Measurements from ENCODE around the gene SKA1. TPM values are rescaled to one million over a fixed set of nuclear protein-coding genes. Genes with fewer than 3 reads are reported as not detected.
"Not testable (repeated sequence)": the region's sequence is repeated elsewhere in the genome, so short reads cannot be mapped to it uniquely, and the experiment has no call there.

The SKA1 gene
- total RNA-seq, 1 donor from 2014 or later, result 23.9 TPM

GRCh38 chr18:50410894-50411293 is 36.0 kb downstream of the SKA1 start:
- TF ChIP-seq CTCF (conservative IDR thresholded peaks at IDR 0.05; ENCODE audit: low read depth, low read length), result no peak
- no peak overlapping the region for H3K4me3 ChIP-seq (ENCODE audit: low read depth, low read length)
- peak; percentile 54 for DNase-seq (ENCODE audit: low read depth)

- not testable (repeated sequence) for H3K4me3 ChIP-seq (ENCODE audit: low read depth, low read length); DNase-seq (ENCODE audit: low read depth)
Observed at GRCh38 chr18:50416832-50417231, 42.0 kb downstream of the SKA1 start.

- not testable (repeated sequence) for DNase-seq (ENCODE audit: low read depth); H3K4me3 ChIP-seq (ENCODE audit: low read depth, low read length)
Observed at GRCh38 chr18:50417705-50418104, 42.9 kb downstream of the SKA1 start.

GRCh38 chr18:50418650-50419049 is 43.8 kb downstream of the SKA1 start:
- TF ChIP-seq CTCF (conservative IDR thresholded peaks at IDR 0.05; ENCODE audit: low read depth, low read length), result no peak
- no peak overlapping the region for H3K4me3 ChIP-seq (ENCODE audit: low read depth, low read length)
- no peak for DNase-seq (ENCODE audit: low read depth)

- no peak for TF ChIP-seq CTCF (conservative IDR thresholded peaks at IDR 0.05; ENCODE audit: low read depth, low read length)
- no peak for DNase-seq (ENCODE audit: low read depth)
- no peak overlapping the region for H3K4me3 ChIP-seq (ENCODE audit: low read depth, low read length)
Observed at GRCh38 chr18:50422286-50422898, 47.5 kb downstream of the SKA1 start.

GRCh38 chr18:50424877-50425690 is 50.2 kb downstream of the SKA1 start:
- DNase-seq (ENCODE audit: low read depth), result no peak
- no peak for TF ChIP-seq CTCF (conservative IDR thresholded peaks at IDR 0.05; ENCODE audit: low read depth, low read length)
- no peak overlapping the region for H3K4me3 ChIP-seq (ENCODE audit: low read depth, low read length)

- no peak for TF ChIP-seq CTCF (conservative IDR thresholded peaks at IDR 0.05; ENCODE audit: low read depth, low read length)
- no peak for DNase-seq (ENCODE audit: low read depth)
- no peak overlapping the region for H3K4me3 ChIP-seq (ENCODE audit: low read depth, low read length)
Observed at GRCh38 chr18:50427896-50428295, 53.0 kb downstream of the SKA1 start.

Measured in epithelial cell of proximal tubule (primary cell).